Parathyroid adenoma (tissue), 2 donors: ENCODE measurements around the gene TCP10L.
A peak's percentile ranks its signal among the peaks of the same experiment; 100 is the strongest.

Experiments used
- H2AFZ ChIP-seq: fragments of 300-600 bp; sonication (generic); one replicate; pipeline ENCODE4 v1.7.0; 2017; ENCODE audit warnings: antibody characterized with exemption, mild to moderate bottlenecking
- H3K27ac ChIP-seq: fragments of 300-600 bp; sonication (generic); one replicate; pipeline ENCODE4 v1.7.0; 2017
- H3K27me3 ChIP-seq: fragments of 300-600 bp; sonication (generic); one replicate; pipeline ENCODE4 v1.7.0; 2017; ENCODE audit warnings: low read length; ENCODE audit not compliant: control insufficient read depth, insufficient read depth
- H3K36me3 ChIP-seq: fragments of 300-600 bp; sonication (generic); one replicate; pipeline ENCODE4 v1.7.0; 2017; ENCODE audit warnings: low read length; ENCODE audit not compliant: control insufficient read depth, insufficient read depth
- H3K4me1 ChIP-seq: fragments of 300-600 bp; sonication (generic); one replicate; pipeline ENCODE4 v1.7.0; 2017; ENCODE audit warnings: control low read depth
- H3K4me2 ChIP-seq: fragments of 300-600 bp; sonication (generic); one replicate; pipeline ENCODE4 v1.7.0; 2017; ENCODE audit warnings: low read length
- H3K4me3 ChIP-seq: fragments of 300-600 bp; sonication (generic); one replicate; pipeline ENCODE4 v1.7.0; 2017; ENCODE audit warnings: low read depth, low read length
- H3K79me2 ChIP-seq: fragments of 300-600 bp; sonication (generic); one replicate; pipeline ENCODE4 v1.7.0; 2017; ENCODE audit warnings: control low read depth
- H3K9ac ChIP-seq: fragments of 300-600 bp; sonication (generic); one replicate; pipeline ENCODE4 v1.7.0; 2017; ENCODE audit warnings: mild to moderate bottlenecking
- H3K9me3 ChIP-seq: fragments of 300-600 bp; sonication (generic); one replicate; pipeline ENCODE4 v1.7.0; 2017; ENCODE audit warnings: low read length; ENCODE audit not compliant: control insufficient read depth
- CTCF ChIP-seq: fragments of 300-600 bp; sonication (generic); IDR thresholded peaks from one replicate; pipeline ENCODE4 v1.7.0; 2017; ENCODE audit warnings: antibody characterized with exemption, mild to moderate bottlenecking
- donor health status: primary hyperparathyroidism.

The TCP10L gene

GRCh38 chr21:32560896-32561295 is 24.4 kb downstream of the TCP10L start:
- Histone ChIP-seq H3K4me1 (no peaks in the 10 kb centered on the region), H3K27me3 (no peaks in the 10 kb centered on the region), H3K9ac (no peak overlapping the region), H3K9me3 (no peaks in the 10 kb centered on the region), H3K36me3 (no peaks in the 10 kb centered on the region), H3K4me2 (no peak overlapping the region), H2AFZ (no peak overlapping the region), H3K4me3 (no peak overlapping the region), H3K79me2 (no peaks in the 10 kb centered on the region), H3K27ac (no peak overlapping the region)
- no peak for TF ChIP-seq CTCF

GRCh38 chr21:32559006-32559610 is 26.2 kb downstream of the TCP10L start:
- Histone ChIP-seq H3K9me3 (no peaks in the 10 kb centered on the region), H3K4me3 (no peak overlapping the region), H2AFZ (no peak overlapping the region), H3K4me2 (no peak overlapping the region), H3K79me2 (no peaks in the 10 kb centered on the region), H3K4me1 (no peaks in the 10 kb centered on the region), H3K36me3 (no peaks in the 10 kb centered on the region), H3K9ac (no peak overlapping the region), H3K27ac (no peak overlapping the region), H3K27me3 (no peaks in the 10 kb centered on the region)
- no peak for TF ChIP-seq CTCF

- TF ChIP-seq CTCF: no peak
- Histone ChIP-seq H3K4me3 (no peak overlapping the region), H3K79me2 (no peaks in the 10 kb centered on the region), H3K9me3 (no peaks in the 10 kb centered on the region), H3K27me3 (no peaks in the 10 kb centered on the region), H3K4me2 (no peak overlapping the region), H3K36me3 (no peaks in the 10 kb centered on the region), H2AFZ (no peak overlapping the region), H3K27ac (no peak overlapping the region), H3K4me1 (no peaks in the 10 kb centered on the region), H3K9ac (no peak overlapping the region)
Measured at GRCh38 chr21:32558106-32558505, 27.2 kb downstream of the TCP10L start.

GRCh38 chr21:32554832-32555638 is 30.3 kb downstream of the TCP10L start:
- Histone ChIP-seq H3K4me3 (no peak overlapping the region), H3K9me3 (no peaks in the 10 kb centered on the region), H3K9ac (no peak overlapping the region), H3K4me2 (no peak overlapping the region), H2AFZ (peak overlapping the region; percentile 15), H3K36me3 (no peaks in the 10 kb centered on the region), H3K79me2 (no peaks in the 10 kb centered on the region), H3K27me3 (no peaks in the 10 kb centered on the region), H3K27ac (no peak overlapping the region), H3K4me1 (no peaks in the 10 kb centered on the region)
- no peak for TF ChIP-seq CTCF

GRCh38 chr21:32549886-32550285 is 35.4 kb downstream of the TCP10L start:
- no peak overlapping the region for H3K27ac ChIP-seq
- no peaks in the 10 kb centered on the region for H3K9me3 ChIP-seq
- H3K4me2 ChIP-seq: no peak overlapping the region
- no peak overlapping the region for H3K4me3 ChIP-seq
- H3K79me2 ChIP-seq: no peaks in the 10 kb centered on the region
- H3K36me3 ChIP-seq: no peaks in the 10 kb centered on the region
- TF ChIP-seq CTCF: no peak
- no peak overlapping the region for H2AFZ ChIP-seq
- no peak overlapping the region for H3K9ac ChIP-seq
- H3K27me3 ChIP-seq: no peaks in the 10 kb centered on the region
- no peaks in the 10 kb centered on the region for H3K4me1 ChIP-seq
